H1 (cell line): Measurements from ENCODE around the gene PLXNB2. TPM values are rescaled to one million over a fixed set of nuclear protein-coding genes. Genes with fewer than 3 reads are reported as not detected.

Experiments used
- CBX5 ChIP-seq: fragments of 300-800, 300-1000 bp; sonication (generic); IDR thresholded peaks from 2 replicates; pipeline ENCODE4 v1.7.1; 2016; ENCODE audit warnings: antibody characterized with exemption, low read length, low read depth
- E2F6 ChIP-seq: IDR thresholded peaks from 2 replicates; pipeline ENCODE4 v1.6.1; 2012; ENCODE audit warnings: inconsistent platforms
- EZH2 ChIP-seq: fragments of 200-600 bp; sonication (generic); IDR thresholded peaks from 2 replicates; pipeline ENCODE4 v1.7.1; 2012; ENCODE audit warnings: low read depth, mild to moderate bottlenecking, moderate library complexity, low read length, inconsistent platforms; ENCODE audit not compliant: severe bottlenecking
- MAX ChIP-seq: IDR thresholded peaks from 2 replicates; pipeline ENCODE4 v1.6.1; 2012; ENCODE audit warnings: inconsistent platforms
- POLR2AphosphoS5 ChIP-seq: IDR thresholded peaks from 2 replicates; pipeline ENCODE4 v1.6.1; 2011; ENCODE audit warnings: low read depth, low read length
- RBBP5 ChIP-seq: IDR thresholded peaks from 2 replicates; pipeline ENCODE4 v1.7.1; 2012; ENCODE audit warnings: low read depth, mild to moderate bottlenecking, inconsistent platforms, low read length, moderate library complexity, borderline replicate concordance
- SUZ12 ChIP-seq: fragments of 200-600 bp; sonication (generic); IDR thresholded peaks from 2 replicates; pipeline ENCODE4 v1.6.1; 2012; ENCODE audit warnings: mild to moderate bottlenecking, inconsistent platforms, low read length, moderate library complexity, mixed read lengths
- polyA plus RNA-seq, 7 experiments: library from polyadenylated mRNA; depleted of rRNA in 3 of 7; stranded (reverse) in 5 of 7; unstranded in 2 of 7; fragments of >200 nt in 5 of 7; fragments of 200-250 nt in 2 of 7; gene quantifications; 1 replicate in 5 of 7; 2 replicates in 1 of 7; 4 replicates in 1 of 7; pipeline versions ENCODE4 v1.2.1 to v1.2.3, GENCODE V29; 2011 to 2013; ENCODE audit warnings: missing spikeins in 2 of 7, mixed read lengths in 2 of 7
- total RNA-seq: library from RNA; stranded (reverse); fragmentation: NEBNext Ultra II Directional; extraction: Animal tissue kit (Norgen Biotek cat#: 25700); gene quantifications from 2 replicates; pipeline ENCODE4 v1.2.1, GENCODE V29; 2021
- TF ChIP-seq, protein P1 (sequence below): fragments of 300-600 bp; sonication (generic); IDR thresholded peaks from 2 replicates; pipeline ENCODE4 v1.7.1; 2012; ENCODE audit warnings: low read length, moderate library complexity, mild to moderate bottlenecking, inconsistent platforms; ENCODE audit not compliant: insufficient replicate concordance

The PLXNB2 gene
- total and polyA plus RNA-seq, 2 of the 8 experiments (the other 6 are each of a cell fraction or from before 2014, with no cell fraction given), result 58.3 to 92.8 TPM

- TF ChIP-seq, protein P1, sequence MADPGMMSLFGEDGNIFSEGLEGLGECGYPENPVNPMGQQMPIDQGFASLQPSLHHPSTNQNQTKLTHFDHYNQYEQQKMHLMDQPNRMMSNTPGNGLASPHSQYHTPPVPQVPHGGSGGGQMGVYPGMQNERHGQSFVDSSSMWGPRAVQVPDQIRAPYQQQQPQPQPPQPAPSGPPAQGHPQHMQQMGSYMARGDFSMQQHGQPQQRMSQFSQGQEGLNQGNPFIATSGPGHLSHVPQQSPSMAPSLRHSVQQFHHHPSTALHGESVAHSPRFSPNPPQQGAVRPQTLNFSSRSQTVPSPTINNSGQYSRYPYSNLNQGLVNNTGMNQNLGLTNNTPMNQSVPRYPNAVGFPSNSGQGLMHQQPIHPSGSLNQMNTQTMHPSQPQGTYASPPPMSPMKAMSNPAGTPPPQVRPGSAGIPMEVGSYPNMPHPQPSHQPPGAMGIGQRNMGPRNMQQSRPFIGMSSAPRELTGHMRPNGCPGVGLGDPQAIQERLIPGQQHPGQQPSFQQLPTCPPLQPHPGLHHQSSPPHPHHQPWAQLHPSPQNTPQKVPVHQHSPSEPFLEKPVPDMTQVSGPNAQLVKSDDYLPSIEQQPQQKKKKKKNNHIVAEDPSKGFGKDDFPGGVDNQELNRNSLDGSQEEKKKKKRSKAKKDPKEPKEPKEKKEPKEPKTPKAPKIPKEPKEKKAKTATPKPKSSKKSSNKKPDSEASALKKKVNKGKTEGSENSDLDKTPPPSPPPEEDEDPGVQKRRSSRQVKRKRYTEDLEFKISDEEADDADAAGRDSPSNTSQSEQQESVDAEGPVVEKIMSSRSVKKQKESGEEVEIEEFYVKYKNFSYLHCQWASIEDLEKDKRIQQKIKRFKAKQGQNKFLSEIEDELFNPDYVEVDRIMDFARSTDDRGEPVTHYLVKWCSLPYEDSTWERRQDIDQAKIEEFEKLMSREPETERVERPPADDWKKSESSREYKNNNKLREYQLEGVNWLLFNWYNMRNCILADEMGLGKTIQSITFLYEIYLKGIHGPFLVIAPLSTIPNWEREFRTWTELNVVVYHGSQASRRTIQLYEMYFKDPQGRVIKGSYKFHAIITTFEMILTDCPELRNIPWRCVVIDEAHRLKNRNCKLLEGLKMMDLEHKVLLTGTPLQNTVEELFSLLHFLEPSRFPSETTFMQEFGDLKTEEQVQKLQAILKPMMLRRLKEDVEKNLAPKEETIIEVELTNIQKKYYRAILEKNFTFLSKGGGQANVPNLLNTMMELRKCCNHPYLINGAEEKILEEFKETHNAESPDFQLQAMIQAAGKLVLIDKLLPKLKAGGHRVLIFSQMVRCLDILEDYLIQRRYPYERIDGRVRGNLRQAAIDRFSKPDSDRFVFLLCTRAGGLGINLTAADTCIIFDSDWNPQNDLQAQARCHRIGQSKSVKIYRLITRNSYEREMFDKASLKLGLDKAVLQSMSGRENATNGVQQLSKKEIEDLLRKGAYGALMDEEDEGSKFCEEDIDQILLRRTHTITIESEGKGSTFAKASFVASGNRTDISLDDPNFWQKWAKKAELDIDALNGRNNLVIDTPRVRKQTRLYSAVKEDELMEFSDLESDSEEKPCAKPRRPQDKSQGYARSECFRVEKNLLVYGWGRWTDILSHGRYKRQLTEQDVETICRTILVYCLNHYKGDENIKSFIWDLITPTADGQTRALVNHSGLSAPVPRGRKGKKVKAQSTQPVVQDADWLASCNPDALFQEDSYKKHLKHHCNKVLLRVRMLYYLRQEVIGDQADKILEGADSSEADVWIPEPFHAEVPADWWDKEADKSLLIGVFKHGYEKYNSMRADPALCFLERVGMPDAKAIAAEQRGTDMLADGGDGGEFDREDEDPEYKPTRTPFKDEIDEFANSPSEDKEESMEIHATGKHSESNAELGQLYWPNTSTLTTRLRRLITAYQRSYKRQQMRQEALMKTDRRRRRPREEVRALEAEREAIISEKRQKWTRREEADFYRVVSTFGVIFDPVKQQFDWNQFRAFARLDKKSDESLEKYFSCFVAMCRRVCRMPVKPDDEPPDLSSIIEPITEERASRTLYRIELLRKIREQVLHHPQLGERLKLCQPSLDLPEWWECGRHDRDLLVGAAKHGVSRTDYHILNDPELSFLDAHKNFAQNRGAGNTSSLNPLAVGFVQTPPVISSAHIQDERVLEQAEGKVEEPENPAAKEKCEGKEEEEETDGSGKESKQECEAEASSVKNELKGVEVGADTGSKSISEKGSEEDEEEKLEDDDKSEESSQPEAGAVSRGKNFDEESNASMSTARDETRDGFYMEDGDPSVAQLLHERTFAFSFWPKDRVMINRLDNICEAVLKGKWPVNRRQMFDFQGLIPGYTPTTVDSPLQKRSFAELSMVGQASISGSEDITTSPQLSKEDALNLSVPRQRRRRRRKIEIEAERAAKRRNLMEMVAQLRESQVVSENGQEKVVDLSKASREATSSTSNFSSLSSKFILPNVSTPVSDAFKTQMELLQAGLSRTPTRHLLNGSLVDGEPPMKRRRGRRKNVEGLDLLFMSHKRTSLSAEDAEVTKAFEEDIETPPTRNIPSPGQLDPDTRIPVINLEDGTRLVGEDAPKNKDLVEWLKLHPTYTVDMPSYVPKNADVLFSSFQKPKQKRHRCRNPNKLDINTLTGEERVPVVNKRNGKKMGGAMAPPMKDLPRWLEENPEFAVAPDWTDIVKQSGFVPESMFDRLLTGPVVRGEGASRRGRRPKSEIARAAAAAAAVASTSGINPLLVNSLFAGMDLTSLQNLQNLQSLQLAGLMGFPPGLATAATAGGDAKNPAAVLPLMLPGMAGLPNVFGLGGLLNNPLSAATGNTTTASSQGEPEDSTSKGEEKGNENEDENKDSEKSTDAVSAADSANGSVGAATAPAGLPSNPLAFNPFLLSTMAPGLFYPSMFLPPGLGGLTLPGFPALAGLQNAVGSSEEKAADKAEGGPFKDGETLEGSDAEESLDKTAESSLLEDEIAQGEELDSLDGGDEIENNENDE, result no peak
- TF ChIP-seq RBBP5 (no peak), E2F6 (peak; percentile 75), SUZ12 (peak; percentile 66; the same call in 1 of the 2 replicates), MAX (peak; percentile 89), CBX5 (no peak), EZH2 (peak; percentile 64), POLR2AphosphoS5 (no peak)
Observed at GRCh38 chr22:50260801-50261614, 46.4 kb downstream of the PLXNB2 start (continued).
